Body of pancreas (tissue), 4 donors: Measurements from ENCODE around the gene GNAO1.

Experiments
- POLR2A ChIP-seq, 3 donors: fragments of 450-650 bp; IDR thresholded peaks; one replicate each; pipeline ENCODE4 v1.6.1; 2016; ENCODE audit warnings: antibody characterized with exemption in 3 of 3, mild to moderate bottlenecking in 2 of 3
- TF ChIP-seq, protein P1 (sequence below), 7 experiments: fragments of 450-650 bp in 4 of 7; fragments of 200-600 bp in 3 of 7; sonication (generic) in 3 of 7; IDR thresholded peaks; one replicate each; pipeline ENCODE4 v1.5.1; 2016 to 2019; ENCODE audit warnings: antibody characterized with exemption in 7 of 7

DNA sequence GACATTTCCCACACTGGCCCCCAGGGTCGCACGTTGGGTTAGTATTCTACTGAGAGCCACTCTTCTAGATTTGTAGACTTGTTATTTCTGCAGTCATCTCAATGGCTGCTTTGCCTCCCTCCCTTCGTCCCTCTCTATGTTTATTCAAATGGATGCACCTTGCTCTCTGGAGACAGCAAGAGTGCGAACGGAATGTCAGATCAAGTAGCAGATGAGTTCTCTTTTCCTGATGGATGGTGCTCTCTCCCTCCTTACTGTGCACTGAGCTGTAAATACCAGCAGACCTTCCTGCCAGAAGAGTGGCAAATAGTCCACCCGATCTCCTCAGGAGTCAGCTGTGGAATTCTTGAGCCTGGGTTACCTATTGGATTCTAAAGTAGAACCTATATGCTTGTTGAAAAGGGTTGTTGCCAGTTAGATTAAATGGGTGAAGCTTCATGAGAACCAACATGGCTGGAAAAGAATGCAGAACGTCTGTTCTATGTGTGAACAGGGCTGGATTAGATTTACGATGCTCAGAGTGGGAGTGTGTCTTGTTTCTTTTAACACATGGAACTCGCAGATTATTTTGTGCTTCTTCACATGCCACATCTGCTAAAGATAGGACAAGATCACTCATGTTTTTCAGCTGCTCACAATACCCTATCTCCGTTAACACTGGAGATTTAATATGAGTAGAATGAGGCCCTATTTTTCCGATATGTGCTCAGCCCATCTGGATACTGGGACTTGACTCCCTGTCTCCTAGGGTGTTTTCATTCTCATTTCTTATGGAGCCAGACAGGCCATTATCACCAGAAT is 6.1 kb downstream of the GNAO1 start:
- no peak for TF ChIP-seq POLR2A (IDR thresholded peaks at IDR 0.05)
- TF ChIP-seq, protein P1, sequence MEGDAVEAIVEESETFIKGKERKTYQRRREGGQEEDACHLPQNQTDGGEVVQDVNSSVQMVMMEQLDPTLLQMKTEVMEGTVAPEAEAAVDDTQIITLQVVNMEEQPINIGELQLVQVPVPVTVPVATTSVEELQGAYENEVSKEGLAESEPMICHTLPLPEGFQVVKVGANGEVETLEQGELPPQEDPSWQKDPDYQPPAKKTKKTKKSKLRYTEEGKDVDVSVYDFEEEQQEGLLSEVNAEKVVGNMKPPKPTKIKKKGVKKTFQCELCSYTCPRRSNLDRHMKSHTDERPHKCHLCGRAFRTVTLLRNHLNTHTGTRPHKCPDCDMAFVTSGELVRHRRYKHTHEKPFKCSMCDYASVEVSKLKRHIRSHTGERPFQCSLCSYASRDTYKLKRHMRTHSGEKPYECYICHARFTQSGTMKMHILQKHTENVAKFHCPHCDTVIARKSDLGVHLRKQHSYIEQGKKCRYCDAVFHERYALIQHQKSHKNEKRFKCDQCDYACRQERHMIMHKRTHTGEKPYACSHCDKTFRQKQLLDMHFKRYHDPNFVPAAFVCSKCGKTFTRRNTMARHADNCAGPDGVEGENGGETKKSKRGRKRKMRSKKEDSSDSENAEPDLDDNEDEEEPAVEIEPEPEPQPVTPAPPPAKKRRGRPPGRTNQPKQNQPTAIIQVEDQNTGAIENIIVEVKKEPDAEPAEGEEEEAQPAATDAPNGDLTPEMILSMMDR (IDR thresholded peaks at IDR 0.05) = no peak
